Osteocyte (in vitro differentiated cells): ENCODE results near the gene SCFD2. TPM values are rescaled to one million over a fixed set of nuclear protein-coding genes. Genes with fewer than 3 reads are reported as not detected.

Experiments
- DNase-seq: peaks from one replicate; pipeline ENCODE4 v3.0.0; 2021; ENCODE audit warnings: mixed read lengths; ENCODE audit not compliant: unreplicated experiment; ENCODE audit errors: extremely low spot score
- H3K27ac Mint-ChIP-seq: one replicate; pipeline ENCODE4 v1.8.0; 2021; ENCODE audit warnings: mild to moderate bottlenecking, mixed read lengths; ENCODE audit not compliant: unreplicated experiment
- H3K27me3 Mint-ChIP-seq: one replicate; pipeline ENCODE4 v1.8.0; 2021; ENCODE audit warnings: mixed read lengths; ENCODE audit not compliant: unreplicated experiment
- H3K36me3 Mint-ChIP-seq: one replicate; pipeline ENCODE4 v1.8.0; 2021; ENCODE audit warnings: mixed read lengths; ENCODE audit not compliant: unreplicated experiment
- H3K4me1 Mint-ChIP-seq: one replicate; pipeline ENCODE4 v1.8.0; 2021; ENCODE audit warnings: mixed read lengths; ENCODE audit not compliant: unreplicated experiment
- H3K4me3 Mint-ChIP-seq: one replicate; pipeline ENCODE4 v1.8.0; 2021; ENCODE audit warnings: mild to moderate bottlenecking, moderate library complexity, mixed read lengths; ENCODE audit not compliant: unreplicated experiment
- H3K9me3 Mint-ChIP-seq: one replicate; pipeline ENCODE4 v1.8.0; 2021; ENCODE audit warnings: mixed read lengths; ENCODE audit not compliant: unreplicated experiment
- total RNA-seq: library from RNA; stranded (reverse); gene quantifications from 2 replicates; pipeline ENCODE4 v1.2.1, GENCODE V29; 2021
- TF ChIP-seq, protein P1 (sequence below): fragments of 200-600 bp; sonication (generic); IDR thresholded peaks from 2 replicates; pipeline ENCODE4 v1.5.0; 2021; ENCODE audit warnings: antibody characterized with exemption, mild to moderate bottlenecking, moderate library complexity

Gene SCFD2
- total RNA-seq, 1 donor from 2014 or later, result 14.0 TPM

GRCh38 chr4:52947401-52948056 is 418.3 kb downstream of the SCFD2 start:
- no peaks in the 10 kb centered on the region for H3K9me3 Mint-ChIP-seq
- peaks cover 3% of the 10 kb centered on the region for H3K36me3 Mint-ChIP-seq
- H3K27me3 Mint-ChIP-seq, result no peaks in the 10 kb centered on the region
- H3K27ac Mint-ChIP-seq, result no peak overlapping the region
- TF ChIP-seq, protein P1, sequence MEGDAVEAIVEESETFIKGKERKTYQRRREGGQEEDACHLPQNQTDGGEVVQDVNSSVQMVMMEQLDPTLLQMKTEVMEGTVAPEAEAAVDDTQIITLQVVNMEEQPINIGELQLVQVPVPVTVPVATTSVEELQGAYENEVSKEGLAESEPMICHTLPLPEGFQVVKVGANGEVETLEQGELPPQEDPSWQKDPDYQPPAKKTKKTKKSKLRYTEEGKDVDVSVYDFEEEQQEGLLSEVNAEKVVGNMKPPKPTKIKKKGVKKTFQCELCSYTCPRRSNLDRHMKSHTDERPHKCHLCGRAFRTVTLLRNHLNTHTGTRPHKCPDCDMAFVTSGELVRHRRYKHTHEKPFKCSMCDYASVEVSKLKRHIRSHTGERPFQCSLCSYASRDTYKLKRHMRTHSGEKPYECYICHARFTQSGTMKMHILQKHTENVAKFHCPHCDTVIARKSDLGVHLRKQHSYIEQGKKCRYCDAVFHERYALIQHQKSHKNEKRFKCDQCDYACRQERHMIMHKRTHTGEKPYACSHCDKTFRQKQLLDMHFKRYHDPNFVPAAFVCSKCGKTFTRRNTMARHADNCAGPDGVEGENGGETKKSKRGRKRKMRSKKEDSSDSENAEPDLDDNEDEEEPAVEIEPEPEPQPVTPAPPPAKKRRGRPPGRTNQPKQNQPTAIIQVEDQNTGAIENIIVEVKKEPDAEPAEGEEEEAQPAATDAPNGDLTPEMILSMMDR, result no peak
- no peak overlapping the region for H3K4me3 Mint-ChIP-seq
- no peak for DNase-seq
- peaks cover 3% of the 10 kb centered on the region for H3K4me1 Mint-ChIP-seq

- Mint-ChIP-seq H3K4me3 (no peak overlapping the region), H3K4me1 (peaks cover 3% of the 10 kb centered on the region), H3K27me3 (no peaks in the 10 kb centered on the region), H3K9me3 (no peaks in the 10 kb centered on the region), H3K36me3 (peaks cover 3% of the 10 kb centered on the region), H3K27ac (no peak overlapping the region)
- TF ChIP-seq, protein P1, result no peak
- DNase-seq, result no peak
Measured at GRCh38 chr4:52946855-52947254, 419.0 kb downstream of the SCFD2 start.

- H3K9me3 Mint-ChIP-seq, result no peaks in the 10 kb centered on the region
- no peak overlapping the region for H3K27ac Mint-ChIP-seq
- H3K4me1 Mint-ChIP-seq, result peaks cover 3% of the 10 kb centered on the region
- no peak for DNase-seq
- H3K27me3 Mint-ChIP-seq, result no peaks in the 10 kb centered on the region
- H3K4me3 Mint-ChIP-seq, result no peak overlapping the region
- TF ChIP-seq, protein P1, result no peak
- peaks cover 3% of the 10 kb centered on the region for H3K36me3 Mint-ChIP-seq
Measured at GRCh38 chr4:52945982-52946381, 419.9 kb downstream of the SCFD2 start.

DNA sequence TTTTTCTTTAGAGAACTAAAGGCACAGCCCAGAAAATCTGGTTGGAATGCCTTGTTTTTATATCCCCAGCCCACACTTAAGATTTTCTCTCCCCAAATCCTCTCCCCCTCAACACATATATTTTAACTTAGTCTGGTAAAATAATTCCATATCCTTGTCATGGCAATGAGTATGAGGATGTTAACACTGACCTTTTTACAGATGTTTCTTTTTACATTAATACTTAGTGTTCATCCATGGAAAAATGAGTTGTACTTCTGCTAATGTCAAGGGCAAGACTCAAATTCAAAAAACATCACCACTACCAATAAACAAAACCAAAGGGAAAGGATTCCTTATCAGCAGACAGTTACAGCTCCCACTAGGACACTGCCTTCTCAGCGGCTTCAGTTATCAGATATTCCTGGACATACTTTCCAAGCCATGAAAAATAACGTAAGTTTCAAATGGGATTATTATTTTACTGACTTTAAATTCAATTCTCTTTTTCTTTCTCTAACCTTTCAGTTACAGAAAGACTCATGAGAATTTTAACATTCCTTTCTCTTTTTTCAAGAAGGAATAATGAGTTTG is 420.4 kb downstream of the SCFD2 start:
- Mint-ChIP-seq H3K4me3 (no peak overlapping the region), H3K27me3 (no peaks in the 10 kb centered on the region), H3K36me3 (peaks cover 3% of the 10 kb centered on the region), H3K9me3 (no peaks in the 10 kb centered on the region), H3K4me1 (peaks cover 3% of the 10 kb centered on the region), H3K27ac (no peak overlapping the region)
- TF ChIP-seq, protein P1, result no peak
- no peak for DNase-seq

GRCh38 chr4:52943677-52944076 is 422.2 kb downstream of the SCFD2 start:
- no peak overlapping the region for H3K27ac Mint-ChIP-seq
- H3K4me1 Mint-ChIP-seq, result no peaks in the 10 kb centered on the region
- no peak for DNase-seq
- H3K4me3 Mint-ChIP-seq, result no peak overlapping the region
- TF ChIP-seq, protein P1, result no peak
- no peaks in the 10 kb centered on the region for H3K9me3 Mint-ChIP-seq
- no peaks in the 10 kb centered on the region for H3K36me3 Mint-ChIP-seq
- H3K27me3 Mint-ChIP-seq, result no peaks in the 10 kb centered on the region
